Measurements from ENCODE around the gene MYO18A. TPM values are rescaled to one million over a fixed set of nuclear protein-coding genes. Genes with fewer than 3 reads are reported as not detected.
"Not testable (repeated sequence)": the region's sequence is repeated elsewhere in the genome, so short reads cannot be mapped to it uniquely, and the experiment has no call there.

The MYO18A gene
- total RNA-seq = 1,000 to 10,000 TPM in 1 of 4 donors, 100 to 1,000 TPM in 3; 526 to 1,058 (median 835) TPM

GRCh38 chr17:29180034-29180787 is at the start of gene MYO18A:
Gene MYO18A, minus strand, starts transcription at chr17:29180398. Its CDS starts 13,458 bp downstream, at chr17:29166940.
- H3K27me3 ChIP-seq = no peaks in the 10 kb centered on the region
- peak in 1 of 2 donors; percentile 20 for TF ChIP-seq POLR2A (IDR thresholded peaks at IDR 0.05)
- TF ChIP-seq, protein P1, sequence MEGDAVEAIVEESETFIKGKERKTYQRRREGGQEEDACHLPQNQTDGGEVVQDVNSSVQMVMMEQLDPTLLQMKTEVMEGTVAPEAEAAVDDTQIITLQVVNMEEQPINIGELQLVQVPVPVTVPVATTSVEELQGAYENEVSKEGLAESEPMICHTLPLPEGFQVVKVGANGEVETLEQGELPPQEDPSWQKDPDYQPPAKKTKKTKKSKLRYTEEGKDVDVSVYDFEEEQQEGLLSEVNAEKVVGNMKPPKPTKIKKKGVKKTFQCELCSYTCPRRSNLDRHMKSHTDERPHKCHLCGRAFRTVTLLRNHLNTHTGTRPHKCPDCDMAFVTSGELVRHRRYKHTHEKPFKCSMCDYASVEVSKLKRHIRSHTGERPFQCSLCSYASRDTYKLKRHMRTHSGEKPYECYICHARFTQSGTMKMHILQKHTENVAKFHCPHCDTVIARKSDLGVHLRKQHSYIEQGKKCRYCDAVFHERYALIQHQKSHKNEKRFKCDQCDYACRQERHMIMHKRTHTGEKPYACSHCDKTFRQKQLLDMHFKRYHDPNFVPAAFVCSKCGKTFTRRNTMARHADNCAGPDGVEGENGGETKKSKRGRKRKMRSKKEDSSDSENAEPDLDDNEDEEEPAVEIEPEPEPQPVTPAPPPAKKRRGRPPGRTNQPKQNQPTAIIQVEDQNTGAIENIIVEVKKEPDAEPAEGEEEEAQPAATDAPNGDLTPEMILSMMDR (IDR thresholded peaks at IDR 0.05 in 4 of 5, conservative IDR thresholded peaks at IDR 0.05 in 1 of 5) = peak; percentile 70 to 95 (median 91)
- H3K4me3 ChIP-seq = peak within 1 kb of the TSS; percentile 60 to 71 (median 62)
- in situ Hi-C loops (cut with MboI; ENCODE audit: low sequenced_read_pairs in 4 of 4) = loop anchor here in 1 of 4 donors (5.0 kb wide), 1 partner anchor 33 kb away; no protein-coding TSS in a partner anchor
- peak within 1 kb of the TSS; percentile 75 to 88 (median 83) for H3K27ac ChIP-seq
- ATAC-seq (peak; percentile 78 to 85), DNase-seq (peak; percentile 39 to 64)
- no peaks in the 10 kb centered on the region for H3K36me3 ChIP-seq
- peaks cover 21 to 26% of the 10 kb centered on the region in 2 donors for H3K4me1 ChIP-seq
- H3K9me3 ChIP-seq = no peaks in the 10 kb centered on the region
- intact Hi-C loops (cut with DNase I; ENCODE audit: low total_unique reads) = loop anchor here (1.0 to 2.0 kb wide), 2 partner anchors 31 to 111 kb away; no protein-coding TSS in a partner anchor

- intact Hi-C loops (cut with DNase I; ENCODE audit: low total_unique reads) = no loop called here
- no peaks in the 10 kb centered on the region for H3K4me1 ChIP-seq
- ATAC-seq (no peak), DNase-seq (no peak)
- no peaks in the 10 kb centered on the region for H3K27me3 ChIP-seq
- in situ Hi-C loops (cut with MboI; ENCODE audit: low sequenced_read_pairs in 4 of 4) = loop anchor here in 2 of 4 donors (10.0 kb wide), 2 partner anchors 71 to 81 kb away; no protein-coding TSS in a partner anchor
- H3K4me3 ChIP-seq = no peak overlapping the region
- no peaks in the 10 kb centered on the region for H3K36me3 ChIP-seq
- no peak overlapping the region for H3K27ac ChIP-seq
- TF ChIP-seq, protein P1 (IDR thresholded peaks at IDR 0.05 in 4 of 5, conservative IDR thresholded peaks at IDR 0.05 in 1 of 5) = no peak
- no peak for TF ChIP-seq POLR2A (IDR thresholded peaks at IDR 0.05)
- H3K9me3 ChIP-seq = no peaks in the 10 kb centered on the region
Observed at GRCh38 chr17:29225396-29225795, 45.2 kb upstream of the MYO18A start.

DNA sequence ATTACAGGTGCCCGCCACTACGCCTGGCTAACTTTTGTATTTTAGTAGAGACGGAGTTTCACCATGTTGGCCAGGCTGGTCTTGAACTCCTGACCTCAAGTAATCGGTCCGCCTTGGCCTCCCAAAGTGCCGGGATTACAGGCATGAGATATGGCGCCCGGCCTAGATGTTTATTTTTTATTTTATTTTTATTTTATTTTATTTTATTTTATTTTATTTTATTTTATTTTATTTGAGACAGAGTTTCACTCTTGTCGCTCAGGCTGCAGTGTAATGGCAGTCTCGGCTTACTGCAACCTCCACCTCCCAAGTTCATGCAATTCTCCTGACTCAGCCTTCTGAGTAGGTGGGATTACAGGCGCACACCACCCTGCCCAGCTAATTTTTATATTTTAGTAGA is 41.1 kb upstream of the MYO18A start:
- DNase-seq; ATAC-seq; H3K4me1 ChIP-seq; intact Hi-C loops (cut with DNase I; ENCODE audit: low total_unique reads); H3K27me3 ChIP-seq; H3K9me3 ChIP-seq; H3K36me3 ChIP-seq; H3K4me3 ChIP-seq; H3K27ac ChIP-seq: not testable (repeated sequence)
- in situ Hi-C loops (cut with MboI; ENCODE audit: low sequenced_read_pairs in 4 of 4) = loop anchor here in 2 of 4 donors (10.0 kb wide), 2 partner anchors 67 to 77 kb away; no protein-coding TSS in a partner anchor

DNA sequence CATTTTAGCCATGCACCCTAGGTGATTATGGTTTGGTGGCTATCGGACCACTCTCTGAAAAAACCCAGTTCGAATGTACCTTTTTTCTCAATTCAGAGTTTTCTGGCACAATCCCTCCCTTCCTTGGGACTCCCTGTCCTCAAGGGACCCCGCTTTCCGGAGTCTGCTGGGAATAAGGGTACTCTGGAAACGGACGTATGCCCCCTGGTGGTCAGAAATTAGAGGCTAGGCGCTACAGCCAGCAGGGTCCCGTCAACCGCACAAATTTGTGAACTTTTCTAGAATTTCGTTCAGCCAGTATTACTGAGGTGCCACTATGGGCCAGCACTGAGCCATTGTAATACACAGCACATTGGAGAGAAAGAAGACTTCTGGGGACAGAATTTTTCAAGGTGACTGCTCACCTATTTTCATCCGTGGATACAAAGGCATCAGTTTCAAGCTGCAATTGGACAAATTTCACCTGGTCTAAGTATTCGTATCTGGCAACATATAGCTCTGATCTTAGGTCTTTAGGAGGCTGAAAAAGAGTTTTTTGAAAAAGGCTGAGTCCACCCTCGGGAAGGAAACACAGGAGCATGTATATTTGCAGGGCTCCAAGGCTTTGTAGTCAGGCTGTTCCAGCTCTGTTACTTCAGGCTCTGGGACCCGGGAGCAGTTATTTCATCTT is 39.3 kb upstream of the MYO18A start:
- ATAC-seq = peak; percentile 77 to 80
- Histone ChIP-seq H3K27me3 (no peaks in the 10 kb centered on the region), H3K4me3 (no peak overlapping the region), H3K27ac (no peak overlapping the region), H3K4me1 (peaks cover 6 to 10% of the 10 kb centered on the region in 2 donors), H3K9me3 (no peaks in the 10 kb centered on the region), H3K36me3 (no peaks in the 10 kb centered on the region)
- TF ChIP-seq, protein P1 (IDR thresholded peaks at IDR 0.05 in 4 of 5, conservative IDR thresholded peaks at IDR 0.05 in 1 of 5) = peak; percentile 77 to 93 (median 89)
- no peak for TF ChIP-seq POLR2A (IDR thresholded peaks at IDR 0.05)
- DNase-seq = peak; percentile 26 to 49
- intact Hi-C loops (cut with DNase I; ENCODE audit: low total_unique reads) = loop anchor here (1.0 kb wide), 1 partner anchor 70 kb away; no protein-coding TSS in a partner anchor
- in situ Hi-C loops (cut with MboI; ENCODE audit: low sequenced_read_pairs in 4 of 4) = loop anchor here in 3 of 4 donors (5.0 to 10.0 kb wide), 3 partner anchors 65 to 75 kb away; no protein-coding TSS in a partner anchor

GRCh38 chr17:29216856-29217255 is 36.7 kb upstream of the MYO18A start:
- no peak for TF ChIP-seq POLR2A (IDR thresholded peaks at IDR 0.05)
- TF ChIP-seq, protein P1 (IDR thresholded peaks at IDR 0.05 in 4 of 5, conservative IDR thresholded peaks at IDR 0.05 in 1 of 5) = no peak
- in situ Hi-C loops (cut with MboI; ENCODE audit: low sequenced_read_pairs in 4 of 4) = loop anchor here in 1 of 4 donors (5.0 kb wide), 1 partner anchor 70 kb away; no protein-coding TSS in a partner anchor
- Histone ChIP-seq H3K27me3 (no peaks in the 10 kb centered on the region), H3K36me3 (no peaks in the 10 kb centered on the region), H3K9me3 (no peaks in the 10 kb centered on the region), H3K4me3 (no peak overlapping the region), H3K4me1 (peaks cover 6 to 10% of the 10 kb centered on the region in 2 donors), H3K27ac (no peak overlapping the region)
- DNase-seq (no peak), ATAC-seq (no peak)
- intact Hi-C loops (cut with DNase I; ENCODE audit: low total_unique reads) = no loop called here

Measured in gastrocnemius medialis (tissue), 4 donors.